ENCODE data around the gene SENP6.
"Not testable (repeated sequence)": the region's sequence is repeated elsewhere in the genome, so short reads cannot be mapped to it uniquely, and the experiment has no call there.

SENP6 gene

DNA sequence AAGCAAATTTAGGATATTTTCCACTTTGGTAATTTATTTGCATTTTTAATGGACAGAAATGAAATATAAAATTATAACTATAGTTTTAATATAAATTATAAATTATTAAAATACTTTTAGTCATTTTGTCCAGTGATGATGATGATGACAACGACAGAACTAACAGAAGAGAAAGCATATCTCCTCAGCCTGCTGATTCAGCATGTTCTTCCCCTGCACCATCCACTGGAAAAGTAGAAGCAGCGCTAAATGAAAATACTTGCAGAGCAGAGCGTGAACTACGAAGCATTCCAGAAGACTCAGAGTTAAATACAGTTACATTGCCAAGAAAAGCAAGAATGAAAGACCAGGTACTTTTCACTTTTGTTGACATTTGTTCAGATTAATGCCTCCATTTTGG, 64.9 kb downstream of the SENP6 start:
- DNase-seq = no peak

DNA sequence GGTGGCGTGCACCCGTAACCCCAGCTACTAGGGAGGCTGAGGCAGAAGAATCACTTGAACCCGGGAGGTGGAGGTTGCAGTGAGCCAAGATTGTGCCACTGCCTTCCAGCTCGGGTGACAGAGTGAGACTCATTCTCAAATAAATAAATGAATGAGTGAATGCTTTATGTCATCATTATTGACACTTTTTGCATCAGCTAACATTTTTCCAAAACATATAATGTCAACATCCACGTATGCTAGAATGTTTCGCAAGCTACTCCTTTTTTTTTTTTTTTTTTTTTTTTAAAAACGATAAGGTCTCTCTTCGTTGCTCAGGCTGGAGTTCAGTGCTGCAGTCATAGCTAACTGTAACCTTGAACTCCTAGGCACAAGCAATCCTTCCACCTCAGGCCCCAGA, 72.2 kb downstream of the SENP6 start:
- no peak for DNase-seq

DNA sequence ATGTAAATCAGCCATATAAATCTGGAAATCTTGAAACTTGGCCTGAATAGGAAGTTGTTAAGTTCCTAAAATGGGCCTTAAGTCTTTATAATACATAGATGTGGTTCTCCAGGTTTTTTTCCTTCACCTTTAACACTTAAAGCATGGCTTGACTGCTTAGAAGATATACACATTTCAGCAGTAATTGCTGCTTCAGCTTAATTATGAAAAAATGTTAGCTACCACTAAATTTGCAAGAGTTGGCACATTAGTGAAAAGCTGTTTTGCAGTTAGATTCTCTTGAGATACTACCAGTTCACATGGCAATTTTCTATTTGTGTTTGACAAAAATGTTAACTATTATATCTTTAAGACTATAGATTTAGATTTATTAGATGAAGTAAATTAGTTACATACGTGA, 74.7 kb downstream of the SENP6 start:
- DNase-seq = no peak

DNA sequence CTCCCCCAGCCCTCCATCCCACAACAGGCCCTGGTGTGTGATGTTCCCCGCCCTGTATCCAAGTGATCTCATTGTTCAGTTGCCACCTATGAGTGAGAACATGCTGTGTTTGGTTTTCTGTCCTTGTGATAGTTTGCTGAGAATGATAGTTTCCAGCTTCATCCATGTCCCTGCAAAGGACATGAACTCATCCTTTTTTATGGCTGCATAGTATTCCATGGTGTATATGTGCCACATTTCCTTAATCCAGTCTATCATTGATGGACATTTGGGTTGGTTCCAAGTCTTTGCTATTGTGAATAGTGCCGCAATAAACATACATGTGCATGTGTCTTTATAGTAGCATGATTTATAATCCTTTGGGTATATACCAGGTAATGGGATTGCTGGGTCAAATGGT, 80.9 kb downstream of the SENP6 start:
- DNase-seq = not testable (repeated sequence)

DNA sequence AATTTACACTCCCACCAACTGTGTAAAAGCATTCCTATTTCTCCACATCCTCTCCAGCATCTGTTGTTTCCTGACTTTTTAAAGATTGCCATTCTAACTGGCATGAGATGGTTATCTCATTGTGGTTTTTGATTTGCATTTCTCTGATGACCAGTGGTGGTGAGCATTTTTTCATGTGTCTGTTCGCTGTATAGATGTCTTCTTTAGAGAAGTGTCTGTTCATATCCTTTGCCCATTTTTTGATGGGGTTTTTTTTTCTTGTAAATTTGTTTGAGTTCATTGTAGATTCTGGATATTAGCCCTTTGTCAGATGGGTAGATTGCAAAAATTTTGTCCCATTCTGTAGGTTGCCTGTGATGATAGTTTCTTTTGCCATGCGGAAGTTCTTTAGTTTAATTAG, 81.3 kb downstream of the SENP6 start:
- not testable (repeated sequence) for DNase-seq

DNA sequence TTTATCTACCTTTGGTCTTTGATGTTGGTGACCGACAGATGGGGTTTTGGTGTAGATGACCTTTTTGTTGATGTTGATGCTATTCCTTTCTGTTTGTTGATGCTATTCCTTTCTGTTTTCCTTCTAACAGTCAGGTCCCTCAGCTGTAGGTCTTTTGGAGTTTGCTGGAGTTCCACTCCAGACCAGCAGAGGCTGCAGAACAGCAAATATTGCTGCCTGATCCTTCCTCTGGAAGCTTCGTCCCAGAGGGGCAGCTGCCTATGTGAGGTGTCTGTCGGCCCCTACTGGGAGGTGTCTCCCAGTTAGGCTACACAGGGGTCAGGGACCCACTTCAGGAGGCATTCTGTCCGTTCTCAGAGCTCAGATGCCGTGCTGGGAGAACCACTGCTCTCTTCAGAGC, 85.9 kb downstream of the SENP6 start:
- DNase-seq = not testable (repeated sequence)

DNA sequence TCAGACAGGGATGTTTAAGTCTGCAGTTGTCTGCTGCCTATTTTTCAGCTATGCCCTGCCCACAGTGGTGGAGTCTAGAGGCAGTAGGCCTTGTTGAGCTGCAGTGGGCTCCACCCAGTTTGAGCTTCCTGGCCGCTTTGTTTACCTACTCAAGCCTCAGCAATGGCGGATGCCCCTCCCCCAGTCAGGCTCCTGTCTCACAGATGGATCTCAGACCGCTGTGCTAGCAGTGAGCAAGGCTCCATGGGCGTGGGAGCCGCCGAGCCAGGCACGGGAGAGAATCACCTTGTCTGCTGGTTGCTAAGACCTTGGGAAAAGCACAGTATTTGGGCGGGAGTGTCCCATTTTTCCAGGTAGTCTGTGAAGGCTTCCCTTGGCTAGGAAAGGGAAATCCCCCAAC, 86.3 kb downstream of the SENP6 start:
- not testable (repeated sequence) for DNase-seq

DNA sequence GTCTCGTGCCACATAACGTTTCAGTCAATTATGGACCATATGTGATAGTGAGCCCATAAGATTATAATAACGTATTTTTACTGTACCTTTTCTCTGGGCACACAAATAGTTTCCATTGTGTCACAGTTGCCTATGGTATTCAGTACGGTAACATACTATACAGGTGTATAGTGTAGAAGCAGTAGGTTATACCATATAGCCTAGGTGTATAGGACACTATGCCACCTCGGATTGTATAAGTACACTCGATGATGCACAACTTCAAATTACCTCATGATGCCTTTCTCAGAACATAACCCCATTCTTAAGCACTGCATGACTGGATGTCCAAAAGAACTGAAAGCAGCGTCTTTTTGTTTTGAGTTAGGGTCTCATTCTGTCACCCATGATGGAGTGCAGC, 87.9 kb downstream of the SENP6 start:
- DNase-seq = no peak

DNA sequence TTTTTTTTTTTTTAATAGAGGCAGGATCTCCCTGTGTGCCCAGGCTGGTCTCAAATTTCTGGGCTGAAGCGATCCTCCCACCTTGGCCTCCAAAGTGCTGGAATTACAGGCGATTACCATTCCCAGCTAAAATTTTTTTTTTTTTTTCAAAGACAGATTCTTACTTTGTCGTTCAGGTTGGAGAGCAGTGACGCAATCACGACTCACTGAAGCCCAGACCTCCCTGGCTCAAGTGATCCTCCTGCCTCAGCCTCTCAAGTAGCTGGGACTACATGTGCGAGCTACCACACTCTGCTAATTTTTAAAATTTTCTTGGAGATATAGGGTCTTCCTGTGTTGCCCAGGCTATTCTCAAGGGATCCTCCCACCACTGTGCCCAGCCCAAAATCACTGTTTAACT, 89.3 kb downstream of the SENP6 start:
- no peak for DNase-seq

DNA sequence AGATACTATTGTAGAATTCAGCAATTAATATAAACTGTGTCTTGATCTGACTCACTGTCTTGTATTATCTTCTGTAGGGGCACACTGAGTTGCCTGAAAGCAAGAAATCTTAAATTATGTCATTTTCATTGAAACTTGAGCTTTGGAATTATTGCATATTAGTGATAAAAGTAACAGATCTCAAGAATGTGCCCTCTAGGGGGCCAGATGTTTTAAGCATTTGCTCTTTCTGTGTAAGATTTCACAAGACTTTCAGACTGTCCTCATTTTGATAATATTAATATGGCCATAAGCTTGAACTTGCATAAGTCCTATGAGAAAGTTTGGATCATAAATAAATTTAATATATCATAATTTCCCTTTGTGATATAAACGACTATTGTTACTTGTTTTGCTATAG, 91.9 kb downstream of the SENP6 start:
- no peak for DNase-seq

DNA sequence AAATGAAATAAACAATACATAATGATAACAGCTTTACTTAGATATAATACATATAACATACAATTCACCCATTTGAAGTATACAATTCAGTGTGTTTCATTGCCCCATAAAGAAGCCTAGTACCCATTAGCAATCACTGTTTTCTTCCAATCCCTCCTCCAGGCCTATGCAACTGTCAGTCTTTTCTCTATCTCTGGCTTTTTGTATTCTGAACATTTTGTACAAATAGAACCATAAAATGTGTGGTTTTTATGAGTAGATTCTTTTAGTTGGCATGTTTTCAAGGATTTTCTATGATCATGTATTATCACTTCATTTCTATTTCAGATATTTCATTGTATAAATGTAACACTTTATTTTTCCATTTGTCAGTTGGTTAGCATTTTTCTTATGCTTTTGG, 92.7 kb downstream of the SENP6 start:
- DNase-seq = no peak

DNA sequence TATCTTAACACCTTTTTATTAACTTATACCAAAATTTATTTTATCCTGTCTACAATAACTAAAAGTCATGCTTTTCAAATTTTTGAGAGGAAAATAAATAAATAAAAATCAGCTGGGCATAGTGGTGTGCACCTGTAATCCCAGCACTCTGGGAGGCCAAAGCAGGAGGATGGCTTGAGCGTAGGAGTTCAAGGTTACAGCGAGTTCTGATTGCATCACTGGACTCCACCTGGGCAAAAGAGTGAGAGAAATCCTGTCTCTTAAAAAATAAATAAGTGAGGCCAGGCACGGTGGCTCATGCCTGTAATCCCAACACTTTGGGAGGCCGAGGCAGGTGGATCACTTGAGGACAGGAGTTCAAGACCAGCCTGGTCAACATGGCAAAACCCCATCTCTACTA, 106.7 kb downstream of the SENP6 start:
- DNase-seq = not testable (repeated sequence)

DNA sequence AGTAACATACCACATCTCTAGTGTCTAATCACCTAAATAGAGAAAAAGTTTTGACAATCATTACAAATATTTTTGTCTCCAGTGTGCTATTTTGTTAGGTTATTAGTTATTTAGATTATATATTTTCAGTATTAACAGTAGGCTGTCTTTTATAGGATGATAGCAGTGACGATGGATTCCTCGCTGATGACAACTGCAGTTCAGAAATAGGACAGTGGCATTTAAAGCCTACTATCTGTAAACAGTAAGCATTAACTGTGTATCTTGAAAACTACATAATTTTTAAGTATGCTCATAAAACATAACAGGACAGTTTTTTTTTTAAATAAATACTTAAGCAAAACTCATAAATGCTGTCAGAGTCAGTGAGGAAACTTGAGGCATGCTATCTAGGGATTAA, 109.5 kb downstream of the SENP6 start:
- DNase-seq = no peak

DNA sequence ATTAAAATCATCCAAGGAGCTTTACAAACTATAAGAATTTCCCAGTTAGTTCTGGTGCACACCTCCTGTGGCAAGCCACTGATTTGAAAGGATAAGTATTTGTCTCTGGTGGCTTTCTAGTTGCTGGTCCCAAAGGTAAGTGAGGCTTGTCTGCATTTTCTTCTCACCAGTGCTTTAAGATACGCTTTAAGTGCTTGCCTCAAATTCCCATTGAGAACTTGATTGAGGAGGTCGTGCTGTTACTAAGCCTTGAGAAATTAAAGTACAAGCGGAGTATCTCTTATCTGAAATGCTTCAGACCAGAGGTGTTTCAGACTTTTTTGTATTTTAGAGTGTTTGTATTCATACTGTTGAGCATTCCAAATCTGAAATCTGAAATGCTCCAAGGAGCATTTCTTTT, 117.5 kb downstream of the SENP6 start:
- DNase-seq = no peak

DNA sequence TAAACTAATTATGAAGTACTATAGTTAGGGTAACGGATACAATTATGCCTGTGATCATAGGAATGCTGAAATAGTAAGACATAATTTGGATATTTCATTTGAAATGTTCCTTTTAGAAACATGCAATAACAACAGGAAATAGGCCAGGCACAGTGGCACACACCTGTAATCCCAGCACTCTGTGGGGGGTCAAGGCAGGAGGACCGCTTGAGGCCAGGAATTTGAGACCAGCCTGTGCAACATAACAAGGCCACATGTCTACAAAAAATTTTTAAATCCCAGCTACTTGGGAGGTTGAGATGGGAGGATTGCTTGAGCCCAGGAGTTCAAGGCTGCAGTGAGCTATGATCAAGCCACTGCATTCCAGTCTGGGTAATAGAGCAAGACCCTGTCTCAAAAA, 121.7 kb downstream of the SENP6 start:
- no peak for DNase-seq

DNA sequence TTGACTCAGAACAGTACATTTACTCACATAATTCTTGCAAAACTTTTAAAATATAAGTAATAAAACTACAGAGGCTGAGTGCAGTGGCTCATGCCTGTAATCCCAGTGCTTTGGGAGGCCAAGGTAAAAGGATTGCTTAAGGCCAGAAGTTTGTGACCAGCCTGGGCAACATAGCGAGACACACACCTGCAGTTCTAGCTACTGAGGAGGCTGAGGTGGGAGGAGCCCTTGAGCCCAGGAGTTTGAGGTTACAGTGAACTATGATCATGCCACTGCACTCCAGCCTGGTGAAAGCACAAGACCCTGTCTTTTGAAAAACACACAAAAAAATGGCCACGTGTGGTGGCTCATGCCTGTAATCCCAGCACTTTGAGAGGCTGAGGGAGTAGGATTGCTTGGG, 125.5 kb downstream of the SENP6 start:
- DNase-seq = no peak

DNA sequence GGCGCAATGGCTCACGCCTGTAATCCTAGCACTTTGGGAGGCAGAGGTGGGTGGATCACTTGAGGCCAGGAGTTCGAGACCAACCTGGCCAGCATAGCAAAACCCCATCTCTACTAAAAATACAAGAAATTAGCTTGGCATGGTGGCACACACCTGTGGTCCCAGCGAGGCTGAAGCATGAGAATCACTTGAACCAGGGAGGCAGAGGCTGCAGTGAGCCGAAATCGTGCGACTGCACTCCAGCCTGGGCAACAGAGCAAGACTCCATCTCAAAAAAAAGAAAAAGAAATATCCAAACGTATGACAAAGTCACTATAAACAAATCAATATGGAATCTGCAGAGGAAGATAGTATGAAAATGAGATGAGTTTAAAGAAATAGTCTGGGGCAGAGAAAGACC, 129.3 kb downstream of the SENP6 start:
- DNase-seq = not testable (repeated sequence)

DNA sequence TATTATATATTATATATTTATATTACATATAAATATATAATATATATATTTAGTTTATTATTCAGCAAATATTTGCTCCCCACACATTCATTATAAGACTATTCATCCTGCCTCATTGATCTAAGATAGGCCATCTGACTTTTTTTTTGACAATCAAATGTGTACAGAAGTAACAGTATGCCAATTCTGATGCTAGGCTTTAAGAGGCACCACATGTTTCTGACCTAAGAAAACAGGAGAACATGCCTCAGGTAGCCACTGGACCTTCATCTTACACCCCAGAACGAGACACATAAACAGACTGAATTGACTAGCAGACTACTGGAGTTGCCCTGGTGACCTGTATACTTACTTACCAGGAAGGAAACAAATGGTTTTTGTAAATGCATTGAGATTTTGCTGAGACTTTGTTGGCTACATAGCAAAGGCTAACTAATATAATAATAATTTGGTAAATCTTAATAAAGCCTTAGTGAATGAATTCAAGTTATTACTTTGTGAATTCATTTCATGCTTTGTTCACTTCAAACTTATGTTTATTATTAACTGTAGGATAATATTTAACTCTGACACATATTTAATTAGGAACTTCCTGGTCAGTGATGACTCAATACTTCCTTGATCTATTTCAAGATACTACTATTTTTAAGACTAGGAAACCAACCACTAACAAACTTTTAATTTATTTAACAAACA, 134.0 kb downstream of the SENP6 start:
- no peak for DNase-seq

DNA sequence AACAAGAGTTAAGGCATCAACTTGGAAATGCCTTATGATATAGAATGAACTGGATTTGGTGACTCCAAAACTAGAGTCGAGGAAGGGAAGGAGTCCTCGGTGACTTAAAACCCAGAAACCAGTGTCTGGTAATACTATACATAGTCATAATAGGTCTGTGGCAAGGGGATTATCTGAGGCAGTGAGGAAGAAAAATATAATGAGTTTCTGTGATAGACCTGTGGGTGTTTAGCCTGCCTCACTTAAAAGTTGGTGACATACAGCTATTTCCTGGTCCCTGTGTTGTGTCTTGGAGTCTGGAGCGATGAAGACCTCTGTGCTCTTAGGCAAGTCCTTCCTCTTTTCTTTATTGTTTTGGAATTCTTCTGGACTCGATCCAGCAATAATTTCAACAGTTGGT, 142.3 kb downstream of the SENP6 start:
- DNase-seq = no peak

DNA sequence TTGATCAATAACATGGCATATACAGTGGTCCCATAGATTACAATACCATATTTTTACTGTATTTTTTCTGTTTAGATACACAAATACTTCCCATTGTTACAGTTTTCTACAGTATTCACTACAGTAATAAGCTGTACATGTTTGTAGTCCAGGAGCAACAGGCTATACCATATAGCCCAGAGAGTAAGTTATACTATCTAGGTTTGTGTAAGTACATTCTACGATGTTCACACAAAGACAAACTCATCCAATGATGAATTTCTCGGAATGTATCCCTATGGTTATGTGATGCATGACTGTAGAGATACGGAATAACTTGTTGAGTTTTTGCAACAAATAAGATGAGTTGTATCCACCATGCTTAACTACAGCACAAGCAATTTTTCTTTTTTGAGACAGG, 143.7 kb downstream of the SENP6 start:
- DNase-seq = no peak

DNA sequence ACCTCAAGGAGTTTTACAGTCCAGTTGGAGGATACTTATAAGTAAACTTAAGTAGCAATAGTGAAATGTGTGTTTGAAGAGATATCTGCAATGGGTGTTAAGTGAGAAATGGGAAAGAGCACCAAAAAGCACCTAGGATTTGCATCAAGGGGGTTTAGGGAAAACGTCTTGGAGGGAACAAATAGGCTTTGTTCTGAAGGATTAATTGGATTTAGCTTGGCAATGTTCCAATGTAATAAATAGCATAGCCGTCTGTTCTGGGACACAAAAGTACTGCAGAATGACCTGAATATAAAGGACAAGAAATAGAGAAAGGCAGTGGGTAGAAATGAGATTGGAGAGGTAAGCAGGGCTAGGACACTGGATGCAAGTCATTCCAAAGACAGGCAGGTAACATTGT, 144.5 kb downstream of the SENP6 start:
- no peak for DNase-seq

DNA sequence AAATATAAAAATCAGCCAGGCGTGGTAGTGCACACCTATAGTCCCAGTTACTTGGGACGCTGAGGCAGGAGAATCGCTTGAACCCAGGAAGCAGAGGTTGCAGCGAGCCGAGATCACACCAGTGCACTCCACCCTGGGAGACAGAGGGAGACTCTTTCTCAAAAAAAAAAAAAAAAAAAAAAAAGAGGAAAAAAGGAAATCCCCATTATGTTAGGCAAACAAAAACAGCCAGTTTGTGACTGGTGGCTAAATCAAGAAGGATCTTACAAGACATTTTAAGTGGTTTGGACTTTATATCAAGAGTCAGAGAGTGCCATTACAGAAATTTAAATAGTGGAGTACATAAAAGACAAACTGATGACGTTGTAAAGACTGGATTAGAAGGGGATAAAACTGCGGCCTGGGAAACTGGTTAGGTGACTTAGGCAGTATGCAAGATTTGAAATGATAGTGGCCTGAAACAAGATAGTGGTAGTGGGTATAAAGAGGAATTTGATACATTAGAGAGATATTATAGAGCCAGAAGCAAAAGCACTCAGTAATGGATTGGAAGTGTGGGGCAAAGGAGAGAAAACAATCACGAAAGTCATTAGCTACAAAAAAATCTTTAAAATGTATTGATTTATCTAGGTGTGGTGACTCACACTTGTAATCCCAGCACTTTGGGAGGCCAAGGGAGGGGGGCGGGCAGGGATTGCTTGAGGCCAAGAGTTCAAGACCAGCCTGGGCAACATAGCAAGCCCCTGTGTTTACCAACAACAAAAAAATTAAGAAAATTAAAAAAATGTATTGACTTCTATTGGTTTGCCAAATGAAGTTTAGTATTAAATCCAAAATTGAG, 145.7 kb downstream of the SENP6 start:
- no peak for DNase-seq

DNA sequence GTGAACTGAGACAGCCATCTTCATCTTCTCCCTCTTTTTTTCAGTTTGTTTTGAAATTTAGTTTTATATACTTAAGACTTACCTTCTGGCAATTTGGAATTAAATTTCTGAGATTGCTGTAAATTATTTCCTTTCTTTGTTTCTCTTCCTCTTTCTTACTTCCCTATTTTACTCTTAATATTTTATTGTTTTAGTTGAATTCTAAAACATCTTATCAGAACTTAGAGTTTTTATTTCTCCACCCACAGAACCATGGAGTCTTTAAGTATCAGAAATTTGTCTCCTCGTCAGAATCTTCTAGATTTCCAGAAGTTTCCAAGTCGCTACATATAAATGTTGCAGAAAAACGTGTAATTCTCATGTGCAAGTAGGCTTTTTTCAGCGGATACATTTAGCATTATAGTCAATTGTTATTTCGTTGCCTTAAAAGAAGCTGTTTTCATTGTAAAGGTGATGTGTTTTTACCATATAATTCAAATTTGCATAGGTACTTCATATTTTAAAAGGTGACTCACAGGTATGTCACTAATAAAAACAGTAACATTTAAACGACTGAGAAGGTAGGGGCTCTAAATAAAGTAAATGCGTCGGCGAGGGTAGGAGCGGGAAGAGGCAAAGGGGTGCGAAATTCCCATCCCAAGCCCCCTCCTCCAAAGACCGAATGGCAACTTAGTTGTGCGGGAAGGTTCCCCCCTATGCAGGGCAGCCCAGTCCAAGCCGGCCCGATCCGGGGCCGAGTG, 146.5 kb downstream of the SENP6 start:
- DNase-seq = no peak
